ENCODE data around the gene SMARCA2.

- TF ChIP-seq CTCF (IDR thresholded peaks at IDR 0.05; ENCODE audit: low read length), result no peak
- no peak for TF ChIP-seq EZH2 (IDR thresholded peaks at IDR 0.05; ENCODE audit: borderline replicate concordance, low read length)
Observed at GRCh38 chr9:2164268-2164667, 149.1 kb downstream of the SMARCA2 start.
